Measurements from ENCODE around the gene CHAF1B.

- TF ChIP-seq CTCF (tag by site-specific recombination; IDR thresholded peaks at IDR 0.05) (no peak), ZNF280D (tag by site-specific recombination; IDR thresholded peaks at IDR 0.05) (no peak)
- TF ChIP-seq, protein P1, sequence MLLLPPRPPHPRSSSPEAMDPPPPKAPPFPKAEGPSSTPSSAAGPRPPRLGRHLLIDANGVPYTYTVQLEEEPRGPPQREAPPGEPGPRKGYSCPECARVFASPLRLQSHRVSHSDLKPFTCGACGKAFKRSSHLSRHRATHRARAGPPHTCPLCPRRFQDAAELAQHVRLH (tag by site-specific recombination; IDR thresholded peaks at IDR 0.05): no peak
Observed at GRCh38 chr21:36451506-36451905, 66.3 kb downstream of the CHAF1B start.
